ENCODE results near the gene CCDC192.

Gene CCDC192

GRCh38 chr5:127960270-127960691 is 257.1 kb downstream of the CCDC192 start:
- 100% methylated on average over 1 of the region's 1 CpG for WGBS
- Histone ChIP-seq H3K4me1 (ENCODE audit: control insufficient read depth, insufficient read depth, low read depth, low read length) (peaks cover 9% of the 10 kb centered on the region), H2BK120ac (ENCODE audit: low read depth, low read length) (no peak overlapping the region), H2AK5ac (ENCODE audit: low read length, severe bottlenecking) (no peak overlapping the region), H3K4me2 (ENCODE audit: low read length, poor library complexity, severe bottlenecking) (no peak overlapping the region), H3K18ac (ENCODE audit: low read depth in 1 of 2, low read length in 2 of 2) (no peak overlapping the region), H3K23ac (ENCODE audit: low read length in 2 of 2) (no peak overlapping the region), H2BK15ac (ENCODE audit: low read depth, poor library complexity, severe bottlenecking) (no peak overlapping the region), H3K14ac (ENCODE audit: low read length in 2 of 2) (no peak overlapping the region), H3K27ac (ENCODE audit: low read length, poor library complexity, severe bottlenecking) (no peak overlapping the region), H2AFZ (ENCODE audit: low read depth, low read length) (no peak overlapping the region), H2BK12ac (ENCODE audit: low read length in 2 of 2) (no peak overlapping the region), H3K79me1 (replicated peaks; ENCODE audit: low read length, poor library complexity, severe bottlenecking) (no peaks in the 10 kb centered on the region), H3K9ac (ENCODE audit: low read length) (no peak overlapping the region), H3K27me3 (ENCODE audit: control insufficient read depth in 1 of 2, insufficient read depth in 1 of 2, low read length in 2 of 2) (no peaks in the 10 kb centered on the region), H3K4ac (ENCODE audit: low read depth in 1 of 2, low read length in 2 of 2) (no peak overlapping the region), H3K4me3 (ENCODE audit: insufficient read depth in 1 of 2, low read depth in 1 of 2, low read length in 2 of 2) (no peak overlapping the region), H4K8ac (ENCODE audit: low read length) (no peak overlapping the region), H3K36me3 (ENCODE audit: control insufficient read depth in 1 of 2, insufficient read depth in 2 of 2, low read depth in 1 of 2, low read length in 2 of 2) (peaks cover 0 to 7% of the 10 kb centered on the region in 2 experiments), H2BK5ac (ENCODE audit: low read depth, low read length, poor library complexity, severe bottlenecking) (no peak overlapping the region), H4K91ac (ENCODE audit: low read length) (no peak overlapping the region), H3K9me3 (ENCODE audit: control insufficient read depth, low read length) (no peaks in the 10 kb centered on the region)
- peak; percentile 5 for DNase-seq

- no peak overlapping the region for H3K9ac ChIP-seq (ENCODE audit: low read length)
- H3K79me1 ChIP-seq (replicated peaks; ENCODE audit: low read length, poor library complexity, severe bottlenecking), result no peaks in the 10 kb centered on the region
- 97% methylated on average over 2 of the region's 2 CpGs for WGBS
- no peak overlapping the region for H4K8ac ChIP-seq (ENCODE audit: low read length)
- no peak overlapping the region for H2BK120ac ChIP-seq (ENCODE audit: low read depth, low read length)
- H2BK12ac ChIP-seq (ENCODE audit: low read length in 2 of 2), result no peak overlapping the region
- H3K9me3 ChIP-seq (ENCODE audit: control insufficient read depth, low read length), result no peaks in the 10 kb centered on the region
- H3K27ac ChIP-seq (ENCODE audit: low read length, poor library complexity, severe bottlenecking), result no peak overlapping the region
- H2AK5ac ChIP-seq (ENCODE audit: low read length, severe bottlenecking), result no peak overlapping the region
- no peak overlapping the region for H3K4ac ChIP-seq (ENCODE audit: low read depth in 1 of 2, low read length in 2 of 2)
- peaks cover 3 to 9% of the 10 kb centered on the region in 2 experiments for H3K36me3 ChIP-seq (ENCODE audit: control insufficient read depth in 1 of 2, insufficient read depth in 2 of 2, low read depth in 1 of 2, low read length in 2 of 2)
- H2AFZ ChIP-seq (ENCODE audit: low read depth, low read length), result no peak overlapping the region
- no peak overlapping the region for H2BK15ac ChIP-seq (ENCODE audit: low read depth, poor library complexity, severe bottlenecking)
- no peak overlapping the region for H3K14ac ChIP-seq (ENCODE audit: low read length in 2 of 2)
- no peak overlapping the region for H3K18ac ChIP-seq (ENCODE audit: low read depth in 1 of 2, low read length in 2 of 2)
- H3K23ac ChIP-seq (ENCODE audit: low read length in 2 of 2), result no peak overlapping the region
- H3K4me1 ChIP-seq (ENCODE audit: control insufficient read depth, insufficient read depth, low read depth, low read length), result peaks cover 9% of the 10 kb centered on the region
- no peak overlapping the region for H3K4me3 ChIP-seq (ENCODE audit: insufficient read depth in 1 of 2, low read depth in 1 of 2, low read length in 2 of 2)
- H3K4me2 ChIP-seq (ENCODE audit: low read length, poor library complexity, severe bottlenecking), result no peak overlapping the region
- DNase-seq, result no peak
- H2BK5ac ChIP-seq (ENCODE audit: low read depth, low read length, poor library complexity, severe bottlenecking), result no peak overlapping the region
- no peaks in the 10 kb centered on the region for H3K27me3 ChIP-seq (ENCODE audit: control insufficient read depth in 1 of 2, insufficient read depth in 1 of 2, low read length in 2 of 2)
- no peak overlapping the region for H4K91ac ChIP-seq (ENCODE audit: low read length)
These were observed 258.0 kb downstream of the CCDC192 start for GRCh38 chr5:127961006-127961762.

- Histone ChIP-seq H3K9me3 (ENCODE audit: control insufficient read depth, low read length) (no peaks in the 10 kb centered on the region), H3K79me1 (replicated peaks; ENCODE audit: low read length, poor library complexity, severe bottlenecking) (no peaks in the 10 kb centered on the region), H3K4me2 (ENCODE audit: low read length, poor library complexity, severe bottlenecking) (no peak overlapping the region), H3K14ac (ENCODE audit: low read length in 2 of 2) (no peak overlapping the region), H3K4me1 (ENCODE audit: control insufficient read depth, insufficient read depth, low read depth, low read length) (peaks cover 6% of the 10 kb centered on the region), H2BK120ac (ENCODE audit: low read depth, low read length) (no peak overlapping the region), H2BK5ac (ENCODE audit: low read depth, low read length, poor library complexity, severe bottlenecking) (no peak overlapping the region), H3K23ac (ENCODE audit: low read length in 2 of 2) (no peak overlapping the region), H3K27ac (ENCODE audit: low read length, poor library complexity, severe bottlenecking) (no peak overlapping the region), H3K27me3 (ENCODE audit: control insufficient read depth in 1 of 2, insufficient read depth in 1 of 2, low read length in 2 of 2) (no peaks in the 10 kb centered on the region), H3K18ac (ENCODE audit: low read depth in 1 of 2, low read length in 2 of 2) (no peak overlapping the region), H3K4ac (ENCODE audit: low read depth in 1 of 2, low read length in 2 of 2) (no peak overlapping the region), H4K8ac (ENCODE audit: low read length) (no peak overlapping the region), H3K9ac (ENCODE audit: low read length) (no peak overlapping the region), H4K91ac (ENCODE audit: low read length) (no peak overlapping the region), H2AFZ (ENCODE audit: low read depth, low read length) (no peak overlapping the region), H2BK12ac (ENCODE audit: low read length in 2 of 2) (no peak overlapping the region), H2AK5ac (ENCODE audit: low read length, severe bottlenecking) (no peak overlapping the region), H2BK15ac (ENCODE audit: low read depth, poor library complexity, severe bottlenecking) (no peak overlapping the region), H3K4me3 (ENCODE audit: insufficient read depth in 1 of 2, low read depth in 1 of 2, low read length in 2 of 2) (no peak overlapping the region), H3K36me3 (ENCODE audit: control insufficient read depth in 1 of 2, insufficient read depth in 2 of 2, low read depth in 1 of 2, low read length in 2 of 2) (peaks cover 7 to 9% of the 10 kb centered on the region in 2 experiments)
- 97% methylated on average over 2 of the region's 3 CpGs for WGBS
- DNase-seq, result no peak
These were observed 258.6 kb downstream of the CCDC192 start for GRCh38 chr5:127961763-127962145.

- Histone ChIP-seq H3K79me1 (replicated peaks; ENCODE audit: low read length, poor library complexity, severe bottlenecking) (no peaks in the 10 kb centered on the region), H3K23ac (ENCODE audit: low read length in 2 of 2) (no peak overlapping the region), H3K27ac (ENCODE audit: low read length, poor library complexity, severe bottlenecking) (no peak overlapping the region), H3K36me3 (ENCODE audit: control insufficient read depth in 1 of 2, insufficient read depth in 2 of 2, low read depth in 1 of 2, low read length in 2 of 2) (peaks cover 7 to 9% of the 10 kb centered on the region in 2 experiments), H2BK5ac (ENCODE audit: low read depth, low read length, poor library complexity, severe bottlenecking) (no peak overlapping the region), H2AK5ac (ENCODE audit: low read length, severe bottlenecking) (no peak overlapping the region), H3K4ac (ENCODE audit: low read depth in 1 of 2, low read length in 2 of 2) (no peak overlapping the region), H4K8ac (ENCODE audit: low read length) (no peak overlapping the region), H4K91ac (ENCODE audit: low read length) (no peak overlapping the region), H3K4me3 (ENCODE audit: insufficient read depth in 1 of 2, low read depth in 1 of 2, low read length in 2 of 2) (no peak overlapping the region), H3K4me2 (ENCODE audit: low read length, poor library complexity, severe bottlenecking) (no peak overlapping the region), H2BK12ac (ENCODE audit: low read length in 2 of 2) (no peak overlapping the region), H3K14ac (ENCODE audit: low read length in 2 of 2) (no peak overlapping the region), H3K9me3 (ENCODE audit: control insufficient read depth, low read length) (no peaks in the 10 kb centered on the region), H2AFZ (ENCODE audit: low read depth, low read length) (no peak overlapping the region), H3K4me1 (ENCODE audit: control insufficient read depth, insufficient read depth, low read depth, low read length) (peaks cover 2% of the 10 kb centered on the region), H3K27me3 (ENCODE audit: control insufficient read depth in 1 of 2, insufficient read depth in 1 of 2, low read length in 2 of 2) (no peaks in the 10 kb centered on the region), H2BK120ac (ENCODE audit: low read depth, low read length) (no peak overlapping the region), H3K9ac (ENCODE audit: low read length) (no peak overlapping the region), H2BK15ac (ENCODE audit: low read depth, poor library complexity, severe bottlenecking) (no peak overlapping the region), H3K18ac (ENCODE audit: low read depth in 1 of 2, low read length in 2 of 2) (no peak overlapping the region)
- no peak for DNase-seq
- WGBS, result 97% methylated on average over 1 of the region's 1 CpG
These were observed 259.3 kb downstream of the CCDC192 start for GRCh38 chr5:127962491-127962890.

All from mesenchymal stem cell (in vitro differentiated cells and primary cell).